OCI-LY1 (cell line): ENCODE measurements around the gene SYDE2.

Source experiments
- H2AFZ ChIP-seq: fragments of 200-600 bp; sonication (generic), shearing (Covaris generic); 2 replicates; pipeline ENCODE4 v1.6.0; 2014; ENCODE audit warnings: antibody characterized with exemption, mild to moderate bottlenecking, low read length
- H3F3A ChIP-seq: fragments of 200-600 bp; sonication (generic), shearing (Covaris generic); 2 replicates; pipeline ENCODE4 v1.6.0; 2014; ENCODE audit warnings: mild to moderate bottlenecking, antibody characterized with exemption, low read length, moderate library complexity; ENCODE audit not compliant: insufficient read depth
- H3K27ac ChIP-seq: fragments of 200-600 bp; sonication (generic); 2 replicates; pipeline ENCODE4 v1.5.1; 2014; ENCODE audit warnings: low read length, mixed run types, mild to moderate bottlenecking, low read depth; ENCODE audit not compliant: poor library complexity, severe bottlenecking
- H3K27me3 ChIP-seq: fragments of 200-600 bp; sonication (generic); 2 replicates; pipeline ENCODE4 v1.6.0; 2014; ENCODE audit warnings: antibody characterized with exemption, mild to moderate bottlenecking, low read length, moderate library complexity; ENCODE audit not compliant: insufficient read depth
- H3K36me3 ChIP-seq: fragments of 200-600 bp; sonication (generic); 2 replicates; pipeline ENCODE4 v1.6.1; 2014; ENCODE audit warnings: mild to moderate bottlenecking, antibody characterized with exemption, low read length, moderate library complexity, mixed read lengths; ENCODE audit not compliant: insufficient read depth
- H3K4me1 ChIP-seq: fragments of 200-600 bp; sonication (generic); 2 replicates; pipeline ENCODE4 v1.5.1; 2014; ENCODE audit warnings: mild to moderate bottlenecking, low read length, moderate library complexity; ENCODE audit not compliant: insufficient read depth, severe bottlenecking
- H3K4me2 ChIP-seq: fragments of 200-600 bp; sonication (generic), shearing (Covaris generic); 2 replicates; pipeline ENCODE4 v1.6.1; 2014; ENCODE audit warnings: low read length
- H3K4me3 ChIP-seq: fragments of 200-600 bp; sonication (generic); 2 replicates; pipeline ENCODE4 v1.5.1; 2014; ENCODE audit warnings: low read length, low read depth, mild to moderate bottlenecking, mixed read lengths; ENCODE audit not compliant: poor library complexity, severe bottlenecking
- H3K79me2 ChIP-seq: fragments of 200-600 bp; shearing (Covaris generic); 2 replicates; pipeline ENCODE4 v1.6.1; 2016; ENCODE audit warnings: mixed run types, low read length, mixed read lengths; ENCODE audit not compliant: insufficient read depth
- H3K9ac ChIP-seq: fragments of 200-600 bp; sonication (generic), shearing (Covaris generic); 2 replicates; pipeline ENCODE4 v1.6.1; 2014; ENCODE audit warnings: mild to moderate bottlenecking, low read length, mixed read lengths
- H3K9me2 ChIP-seq: fragments of 200-600 bp; sonication (generic), shearing (Covaris generic); 2 replicates; pipeline ENCODE4 v1.6.1; 2014; ENCODE audit warnings: low read depth, mild to moderate bottlenecking, low read length, mixed read lengths
- H3K9me3 ChIP-seq: fragments of 200-600 bp; shearing (Covaris generic); 2 replicates; pipeline ENCODE4 v1.6.1; 2014; ENCODE audit warnings: low read length, mixed read lengths
- H4K20me1 ChIP-seq: fragments of 200-600 bp; sonication (generic), shearing (Covaris generic); 2 replicates; pipeline ENCODE4 v1.6.0; 2016; ENCODE audit warnings: mild to moderate bottlenecking, low read length; ENCODE audit not compliant: insufficient read depth
- EZH2 ChIP-seq: fragments of 200-600 bp; sonication (generic), shearing (Covaris generic); IDR thresholded peaks from 2 replicates; pipeline ENCODE4 v1.8.0; 2017; ENCODE audit warnings: borderline replicate concordance, mixed run types, mild to moderate bottlenecking, antibody characterized with exemption, low read length, moderate library complexity, mixed read lengths
- TF ChIP-seq, protein P1 (sequence below): fragments of 200-600 bp; sonication (generic), shearing (Covaris generic); IDR thresholded peaks from 2 replicates; pipeline ENCODE4 v1.5.1; 2017; ENCODE audit warnings: mild to moderate bottlenecking, antibody characterized with exemption, low read length, moderate library complexity, mixed read lengths

Gene SYDE2

DNA sequence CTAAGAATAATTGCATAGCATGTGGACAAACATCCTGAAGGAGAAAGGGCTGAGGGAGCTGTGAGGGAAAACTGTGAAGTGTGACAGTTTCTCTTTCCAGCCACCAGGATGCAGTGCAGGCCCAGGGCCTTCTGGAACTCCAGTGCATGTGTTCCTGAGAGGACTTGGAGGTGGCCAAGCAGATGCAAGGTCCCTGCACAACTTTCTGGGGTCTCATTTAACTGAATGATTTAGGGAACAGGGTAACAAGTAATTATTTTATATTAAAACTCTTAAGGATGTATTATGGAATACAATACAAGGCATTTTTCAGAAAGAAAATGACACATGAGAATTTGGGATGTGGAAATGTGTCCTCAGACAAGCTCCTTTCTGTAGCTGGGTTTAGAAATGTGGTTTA lies 91.3 kb downstream of the SYDE2 start:
- Histone ChIP-seq H2AFZ (no peak overlapping the region), H3K9ac (no peak overlapping the region), H3K36me3 (no peaks in the 10 kb centered on the region), H3K4me1 (no peaks in the 10 kb centered on the region), H3F3A (no peaks in the 10 kb centered on the region), H3K79me2 (no peaks in the 10 kb centered on the region), H3K4me3 (no peak overlapping the region), H3K4me2 (no peak overlapping the region), H3K27ac (no peak overlapping the region), H4K20me1 (no peaks in the 10 kb centered on the region), H3K27me3 (no peaks in the 10 kb centered on the region), H3K9me2 (no peaks in the 10 kb centered on the region), H3K9me3 (no peaks in the 10 kb centered on the region)
- TF ChIP-seq, protein P1, sequence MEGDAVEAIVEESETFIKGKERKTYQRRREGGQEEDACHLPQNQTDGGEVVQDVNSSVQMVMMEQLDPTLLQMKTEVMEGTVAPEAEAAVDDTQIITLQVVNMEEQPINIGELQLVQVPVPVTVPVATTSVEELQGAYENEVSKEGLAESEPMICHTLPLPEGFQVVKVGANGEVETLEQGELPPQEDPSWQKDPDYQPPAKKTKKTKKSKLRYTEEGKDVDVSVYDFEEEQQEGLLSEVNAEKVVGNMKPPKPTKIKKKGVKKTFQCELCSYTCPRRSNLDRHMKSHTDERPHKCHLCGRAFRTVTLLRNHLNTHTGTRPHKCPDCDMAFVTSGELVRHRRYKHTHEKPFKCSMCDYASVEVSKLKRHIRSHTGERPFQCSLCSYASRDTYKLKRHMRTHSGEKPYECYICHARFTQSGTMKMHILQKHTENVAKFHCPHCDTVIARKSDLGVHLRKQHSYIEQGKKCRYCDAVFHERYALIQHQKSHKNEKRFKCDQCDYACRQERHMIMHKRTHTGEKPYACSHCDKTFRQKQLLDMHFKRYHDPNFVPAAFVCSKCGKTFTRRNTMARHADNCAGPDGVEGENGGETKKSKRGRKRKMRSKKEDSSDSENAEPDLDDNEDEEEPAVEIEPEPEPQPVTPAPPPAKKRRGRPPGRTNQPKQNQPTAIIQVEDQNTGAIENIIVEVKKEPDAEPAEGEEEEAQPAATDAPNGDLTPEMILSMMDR, result peak; percentile 34; the same call in 1 of the 2 replicates
- no peak for TF ChIP-seq EZH2
